HFF-Myc (cell line): ENCODE data around the gene ATF6.

Source experiments
- DNase-seq: peaks from one replicate; pipeline ENCODE4 v3.0.0-alpha.2; 2011; ENCODE audit warnings: low read depth; ENCODE audit errors: extremely low read depth
- H3K4me3 ChIP-seq: replicated peaks from 2 replicates; pipeline ENCODE4 v1.5.1; 2011; ENCODE audit warnings: low read depth, mild to moderate bottlenecking, control low read depth, low read length
- CTCF ChIP-seq: IDR thresholded peaks from 2 replicates; pipeline ENCODE4 v1.5.1; 2012; ENCODE audit warnings: mild to moderate bottlenecking, low read depth, low read length, control low read depth; ENCODE audit errors: missing control alignments

ATF6 gene

DNA sequence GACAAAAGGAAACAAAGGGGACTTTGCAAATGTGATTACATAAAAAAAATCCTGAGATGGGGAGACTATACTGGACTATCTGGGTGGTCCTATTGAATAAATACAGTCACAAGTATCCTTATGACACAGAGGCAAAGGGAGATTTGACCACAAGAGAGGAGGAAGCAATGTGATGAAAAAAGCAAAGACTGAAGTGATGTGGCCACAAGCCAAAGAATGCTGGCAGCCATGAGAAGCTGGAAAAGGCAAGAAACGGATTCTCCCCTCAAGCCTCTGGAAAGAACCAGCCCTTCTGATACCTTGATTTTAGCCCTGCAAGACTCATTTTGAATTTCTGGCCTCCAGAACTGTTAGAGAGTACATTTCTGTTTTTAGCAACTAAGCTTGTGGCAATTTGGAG lies 221.2 kb downstream of the ATF6 start:
- no peak for TF ChIP-seq CTCF
- no peak for DNase-seq
- H3K4me3 ChIP-seq, result no peak overlapping the region

GRCh38 chr1:161987872-161988271 lies 221.8 kb downstream of the ATF6 start:
- no peak for TF ChIP-seq CTCF
- DNase-seq, result no peak
- no peak overlapping the region for H3K4me3 ChIP-seq

DNA sequence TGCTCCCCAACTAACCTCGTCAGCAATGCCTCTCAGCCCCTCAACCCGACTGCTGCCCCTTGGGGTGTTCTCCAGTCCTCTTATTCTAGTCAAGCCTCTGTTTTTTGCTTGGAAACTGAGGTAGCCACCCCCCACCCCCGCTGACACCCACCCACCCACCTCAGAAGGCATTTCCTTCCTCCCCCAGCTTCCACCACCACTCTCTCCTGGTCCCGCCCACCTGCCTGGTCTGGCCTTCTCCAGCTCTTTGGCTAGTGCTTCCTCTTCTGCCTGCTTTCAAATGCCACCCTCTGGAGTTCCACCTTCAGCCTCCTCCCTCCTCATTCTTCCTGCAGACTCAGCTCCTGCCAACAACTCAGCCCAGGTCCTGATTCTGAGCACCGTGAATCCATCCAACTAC lies 222.3 kb downstream of the ATF6 start:
- no peak overlapping the region for H3K4me3 ChIP-seq
- DNase-seq, result no peak
- no peak for TF ChIP-seq CTCF

- DNase-seq, result peak; percentile 33
- TF ChIP-seq CTCF, result no peak
- H3K4me3 ChIP-seq, result no peak overlapping the region
Observed at GRCh38 chr1:161989108-161989507, 223.0 kb downstream of the ATF6 start.

- no peak for DNase-seq
- no peak for TF ChIP-seq CTCF
- H3K4me3 ChIP-seq, result no peak overlapping the region
Observed at GRCh38 chr1:161989786-161990185, 223.7 kb downstream of the ATF6 start.

DNA sequence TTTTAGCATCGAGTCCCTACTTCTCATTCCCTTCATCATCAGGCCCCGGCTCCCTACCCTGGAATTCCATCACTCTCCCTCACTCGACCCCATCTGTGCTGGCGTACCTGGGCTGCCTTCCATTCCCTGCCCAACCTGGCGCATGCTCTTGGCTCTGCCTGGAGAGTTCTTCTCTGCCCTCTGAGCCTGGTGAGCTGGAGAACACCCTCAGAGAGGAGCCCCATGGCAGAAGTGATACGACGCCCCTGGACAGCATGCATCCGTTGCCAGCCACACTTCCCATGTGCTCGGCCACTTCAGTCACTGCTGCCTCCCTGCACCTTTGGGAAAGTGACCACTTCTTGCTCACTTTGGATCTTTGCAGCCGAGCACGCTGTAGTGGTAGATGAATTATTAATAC lies 227.5 kb downstream of the ATF6 start:
- DNase-seq, result no peak
- no peak overlapping the region for H3K4me3 ChIP-seq
- no peak for TF ChIP-seq CTCF

GRCh38 chr1:161994175-161994668 lies 228.1 kb downstream of the ATF6 start:
- DNase-seq, result no peak
- TF ChIP-seq CTCF, result no peak
- H3K4me3 ChIP-seq, result no peak overlapping the region
